Fibroblast of gingiva (primary cell): Measurements from ENCODE around the gene RIPOR3.
"Not testable (repeated sequence)": the region's sequence is repeated elsewhere in the genome, so short reads cannot be mapped to it uniquely, and the experiment has no call there.

Experiments
- DNase-seq: peaks from one replicate; pipeline ENCODE4 v3.0.0-alpha.2; 2011; ENCODE audit warnings: low read depth

The RIPOR3 gene

DNA sequence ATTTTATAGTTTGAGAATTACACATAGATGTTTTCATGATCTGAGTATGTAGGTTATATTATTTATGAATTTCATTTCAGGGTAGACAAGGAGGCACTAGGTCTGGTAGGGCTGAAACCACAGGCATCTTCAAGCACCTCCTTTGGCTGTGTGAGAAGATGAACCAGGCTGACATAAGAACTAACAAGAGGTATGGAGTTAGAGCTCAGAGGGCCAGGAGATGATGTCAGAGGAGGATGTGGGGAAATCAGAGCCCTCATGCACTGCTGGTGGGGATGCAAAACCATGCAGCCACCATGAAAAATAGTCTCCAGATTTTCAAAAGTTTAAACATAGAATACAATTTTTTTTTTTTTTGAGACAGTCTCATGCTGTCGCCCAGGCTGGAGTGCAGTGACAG, 13.6 kb upstream of the RIPOR3 start:
- peak; percentile 39 for DNase-seq

DNA sequence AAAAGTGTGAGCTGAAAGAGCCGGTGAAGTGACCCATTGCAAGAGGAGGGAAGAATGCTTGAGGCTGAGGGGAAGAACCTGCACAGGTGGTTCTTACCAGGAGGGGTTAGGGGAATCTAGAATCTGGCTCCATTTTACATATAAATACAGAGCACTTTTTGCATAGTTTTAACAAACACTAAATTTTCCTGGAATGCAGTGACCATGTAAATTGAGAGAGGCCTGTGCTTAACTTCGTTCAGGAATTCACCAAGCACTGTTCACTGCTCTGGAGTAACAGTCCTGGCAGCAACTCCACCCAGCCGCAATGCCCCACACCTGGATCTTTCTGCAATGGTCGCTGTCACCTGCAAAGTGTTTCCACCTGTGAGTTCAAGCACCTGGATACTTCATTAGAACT, 13.2 kb upstream of the RIPOR3 start:
- DNase-seq, result no peak

DNA sequence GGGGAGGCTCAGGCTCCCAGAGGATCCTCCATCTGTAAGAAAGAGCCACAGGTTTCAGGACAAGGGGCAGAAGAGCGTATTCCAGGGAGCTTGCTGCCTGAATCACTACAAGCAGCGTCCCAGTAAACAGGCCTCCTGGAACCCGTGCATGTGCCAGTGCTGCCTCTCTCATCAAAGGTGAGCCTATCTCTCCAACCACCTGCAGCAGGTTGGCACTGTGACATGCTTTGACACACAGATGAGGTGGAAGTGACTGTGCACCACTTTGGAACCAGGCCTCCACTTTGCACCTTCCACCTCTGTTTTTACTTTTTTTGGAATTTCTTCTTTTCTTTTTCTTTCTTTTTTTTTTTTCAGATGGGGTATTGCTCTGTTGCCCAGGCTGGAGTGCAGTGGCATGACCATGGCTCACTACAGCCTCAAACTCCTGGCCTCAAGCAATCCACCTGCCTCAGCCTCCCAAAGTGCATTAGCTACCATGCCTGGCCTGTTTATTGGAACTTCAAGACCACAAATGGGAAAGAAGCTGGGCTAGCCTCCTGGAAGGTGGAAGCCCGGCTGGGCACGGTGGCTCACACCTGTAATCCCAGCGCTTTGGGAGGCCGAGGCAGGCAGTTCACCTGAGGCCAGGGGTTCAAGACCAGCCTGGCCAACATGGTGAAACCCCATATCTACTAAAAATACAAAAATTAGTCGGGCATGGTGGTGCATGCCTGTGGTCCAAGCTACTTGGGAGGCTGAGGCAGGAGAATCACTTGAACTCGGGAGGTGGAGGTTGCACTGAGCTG, 12.5 kb upstream of the RIPOR3 start:
- DNase-seq, result not testable (repeated sequence)

DNA sequence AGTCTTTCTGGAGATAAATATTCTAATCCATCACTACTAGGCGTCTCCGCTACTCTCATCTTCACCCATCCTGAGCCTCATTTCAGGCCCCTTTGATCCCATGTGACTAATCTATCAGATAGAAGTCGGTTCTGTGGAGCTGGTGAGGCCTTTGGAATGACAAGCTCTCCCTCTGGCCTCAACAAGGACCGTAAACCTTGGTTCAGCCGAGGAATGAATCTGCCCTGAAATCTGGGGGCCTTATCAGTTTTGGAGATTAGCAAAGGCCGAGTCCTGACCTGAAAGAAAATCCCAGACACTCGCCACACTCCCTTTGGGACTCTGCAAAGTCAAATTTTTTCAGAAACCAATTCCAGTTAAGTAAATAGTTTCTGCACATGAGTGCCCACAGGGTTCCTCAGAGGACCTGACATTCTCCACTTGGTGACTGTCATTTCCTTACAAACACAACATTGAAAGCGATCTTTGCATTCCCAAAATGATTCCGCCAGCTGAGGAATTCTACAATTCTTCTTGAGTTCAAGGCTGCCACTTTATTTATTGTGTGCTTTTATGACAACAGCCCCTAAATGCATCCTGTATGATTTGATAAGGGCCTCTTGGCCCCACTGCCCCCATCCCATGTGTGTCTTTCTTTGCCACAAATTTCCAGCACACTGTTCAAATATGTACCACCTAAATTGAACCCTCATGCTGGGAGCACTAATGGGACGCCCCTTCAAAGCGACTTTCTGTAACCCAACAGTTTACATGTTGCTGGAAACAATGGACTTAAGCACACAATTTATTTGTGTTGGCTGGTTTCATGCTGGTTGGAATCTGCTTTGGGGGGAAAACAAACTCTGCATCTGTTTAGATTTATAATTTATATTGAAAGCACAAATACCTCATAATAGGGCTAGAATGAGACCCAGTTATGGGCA, 10.0 kb upstream of the RIPOR3 start:
- peak; percentile 72 for DNase-seq

DNA sequence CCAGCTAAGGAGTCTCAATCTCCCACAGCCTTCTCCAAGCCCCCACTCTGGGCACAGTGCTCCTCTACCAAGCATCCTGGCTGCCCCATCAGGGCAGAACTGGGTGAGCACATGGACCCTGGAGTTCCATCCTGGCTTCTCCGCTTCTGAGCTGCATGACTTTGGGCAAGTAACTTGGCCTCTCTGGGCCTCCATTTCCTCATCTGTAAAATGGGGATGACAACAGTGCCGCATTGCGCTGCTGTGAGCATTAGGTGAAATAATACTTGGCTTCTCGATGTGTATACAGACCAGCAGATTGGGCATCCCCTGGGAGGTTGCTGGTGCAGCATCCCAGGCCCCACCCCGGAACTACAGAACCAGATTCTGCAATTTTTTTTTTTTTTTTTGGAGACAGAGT, 8.3 kb upstream of the RIPOR3 start:
- DNase-seq, result no peak

DNA sequence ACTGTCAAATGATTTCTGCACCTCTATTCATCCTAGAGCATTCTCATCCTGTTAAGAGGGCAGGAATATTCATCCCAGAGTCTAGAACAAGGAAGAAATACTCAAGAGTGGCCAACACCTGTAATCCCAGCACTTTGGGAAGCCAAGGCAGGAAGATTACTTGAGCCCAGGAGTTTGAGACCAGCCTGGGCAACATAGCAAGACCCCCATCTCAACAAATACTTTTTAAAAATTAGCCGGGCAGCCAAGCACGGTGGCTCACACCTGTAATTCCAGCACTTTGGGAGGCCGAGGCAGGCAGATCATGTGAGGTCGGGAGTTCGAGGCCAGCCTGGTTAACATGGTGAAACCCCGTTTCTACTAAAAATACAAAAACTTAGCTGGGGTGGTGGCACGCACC, 6.9 kb upstream of the RIPOR3 start:
- DNase-seq, result not testable (repeated sequence)

DNA sequence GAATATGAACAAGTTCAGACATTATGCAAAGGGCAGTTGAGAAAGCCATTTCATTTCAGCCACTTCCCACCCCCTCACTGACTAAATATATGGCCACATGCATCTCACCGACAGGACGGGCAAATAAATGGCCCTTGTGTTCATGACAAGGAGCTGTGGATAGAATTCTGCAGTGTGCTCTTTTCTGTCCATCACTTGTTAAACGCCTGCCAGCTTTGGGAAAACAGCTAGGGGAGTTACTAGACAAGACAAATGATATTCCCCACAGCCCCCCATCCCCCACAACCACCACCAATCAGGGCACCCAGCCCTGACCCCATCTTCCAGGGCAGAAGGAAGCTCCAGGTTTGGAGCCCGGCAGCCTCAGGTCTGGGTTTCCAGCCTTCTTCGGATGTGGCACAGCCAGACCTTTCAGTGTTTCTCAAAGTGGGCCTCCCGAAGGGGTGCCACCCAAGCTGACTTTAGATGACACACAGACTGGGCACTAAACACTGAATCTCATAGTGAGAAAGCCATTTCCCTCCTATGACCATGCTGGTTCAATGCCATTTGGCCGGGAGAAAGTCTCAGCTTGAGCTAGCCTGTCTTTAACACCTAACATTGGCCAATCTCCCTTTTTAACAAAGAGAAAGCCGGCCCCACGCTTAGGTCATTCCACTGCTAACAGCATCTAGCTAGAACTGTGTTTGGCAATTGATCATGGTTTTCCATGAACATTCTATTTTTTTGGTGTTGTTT, 4.0 kb upstream of the RIPOR3 start:
- peak; percentile 56 for DNase-seq

DNA sequence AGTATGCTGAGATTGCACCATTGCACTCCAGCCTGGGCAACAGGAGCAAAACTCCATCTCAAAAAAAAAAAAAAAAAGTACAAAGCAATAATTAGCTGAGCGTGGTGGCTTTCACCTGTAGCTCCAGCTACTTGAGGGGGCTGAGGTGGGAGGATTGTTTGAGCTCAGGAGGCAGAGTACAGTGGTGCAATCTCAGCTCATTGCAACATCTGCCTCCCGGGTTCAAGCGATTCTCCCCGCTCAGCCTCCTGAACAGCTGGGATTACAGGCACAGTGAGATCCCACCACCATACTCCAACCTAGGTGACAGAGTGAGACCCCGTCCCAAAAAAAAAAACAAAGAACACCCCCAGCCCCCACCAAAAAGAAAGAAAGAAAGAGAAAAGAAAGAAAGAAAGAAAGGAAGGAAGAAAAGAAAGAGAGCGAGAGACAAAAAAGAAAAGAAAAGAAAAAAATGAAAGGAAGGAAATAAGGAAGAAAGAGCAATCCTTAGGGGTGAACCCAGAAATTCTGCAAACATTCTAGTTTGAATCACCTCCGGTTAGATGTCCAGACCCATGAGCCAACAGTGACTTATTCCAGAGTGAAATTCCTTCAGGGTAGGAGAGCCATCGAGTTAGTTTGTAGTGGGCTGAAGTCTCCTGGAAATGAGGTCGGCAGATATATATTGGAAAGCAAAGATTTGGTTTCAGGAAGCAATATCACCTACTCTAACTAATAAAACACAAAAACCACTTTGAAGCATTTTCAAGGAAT, 3.2 kb upstream of the RIPOR3 start:
- DNase-seq, result no peak

DNA sequence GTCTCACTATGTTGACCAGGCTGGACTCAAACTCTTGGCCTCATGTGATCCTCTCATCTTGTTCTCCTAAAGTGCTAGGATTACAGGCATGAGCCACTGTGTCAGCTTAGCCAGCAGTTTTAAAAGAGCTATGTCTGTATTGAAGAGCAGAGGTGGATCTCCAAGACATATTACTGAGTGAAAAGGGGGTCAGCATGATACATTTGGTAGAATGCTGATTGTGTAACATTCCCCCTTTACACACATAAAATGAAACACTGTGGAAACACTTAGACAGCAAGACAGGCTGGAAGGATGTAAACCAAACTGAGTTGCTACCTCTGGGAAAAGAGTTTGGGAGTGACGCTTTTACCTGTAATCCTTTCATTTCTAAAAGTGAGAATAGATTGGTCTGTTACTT, 1.7 kb upstream of the RIPOR3 start:
- DNase-seq, result peak; percentile 59

DNA sequence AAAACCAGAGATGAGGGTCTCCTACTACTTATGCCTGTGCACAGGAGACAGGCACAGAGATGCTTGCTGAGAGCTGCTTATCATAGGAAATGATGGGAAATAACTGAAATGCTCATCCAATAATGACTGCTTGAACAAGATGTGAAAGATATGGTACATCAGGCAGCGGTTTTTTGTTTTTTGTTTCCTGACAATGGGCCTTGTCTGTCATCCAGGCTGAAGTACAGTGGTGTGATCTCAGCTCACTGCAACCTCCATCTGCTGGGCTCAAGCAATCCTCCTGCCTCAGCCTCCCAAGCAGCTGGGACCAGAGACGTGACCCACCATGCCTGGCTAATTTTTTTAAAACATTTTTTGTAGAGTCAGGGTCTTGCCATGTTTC, 1.2 kb upstream of the RIPOR3 start:
- DNase-seq, result no peak

DNA sequence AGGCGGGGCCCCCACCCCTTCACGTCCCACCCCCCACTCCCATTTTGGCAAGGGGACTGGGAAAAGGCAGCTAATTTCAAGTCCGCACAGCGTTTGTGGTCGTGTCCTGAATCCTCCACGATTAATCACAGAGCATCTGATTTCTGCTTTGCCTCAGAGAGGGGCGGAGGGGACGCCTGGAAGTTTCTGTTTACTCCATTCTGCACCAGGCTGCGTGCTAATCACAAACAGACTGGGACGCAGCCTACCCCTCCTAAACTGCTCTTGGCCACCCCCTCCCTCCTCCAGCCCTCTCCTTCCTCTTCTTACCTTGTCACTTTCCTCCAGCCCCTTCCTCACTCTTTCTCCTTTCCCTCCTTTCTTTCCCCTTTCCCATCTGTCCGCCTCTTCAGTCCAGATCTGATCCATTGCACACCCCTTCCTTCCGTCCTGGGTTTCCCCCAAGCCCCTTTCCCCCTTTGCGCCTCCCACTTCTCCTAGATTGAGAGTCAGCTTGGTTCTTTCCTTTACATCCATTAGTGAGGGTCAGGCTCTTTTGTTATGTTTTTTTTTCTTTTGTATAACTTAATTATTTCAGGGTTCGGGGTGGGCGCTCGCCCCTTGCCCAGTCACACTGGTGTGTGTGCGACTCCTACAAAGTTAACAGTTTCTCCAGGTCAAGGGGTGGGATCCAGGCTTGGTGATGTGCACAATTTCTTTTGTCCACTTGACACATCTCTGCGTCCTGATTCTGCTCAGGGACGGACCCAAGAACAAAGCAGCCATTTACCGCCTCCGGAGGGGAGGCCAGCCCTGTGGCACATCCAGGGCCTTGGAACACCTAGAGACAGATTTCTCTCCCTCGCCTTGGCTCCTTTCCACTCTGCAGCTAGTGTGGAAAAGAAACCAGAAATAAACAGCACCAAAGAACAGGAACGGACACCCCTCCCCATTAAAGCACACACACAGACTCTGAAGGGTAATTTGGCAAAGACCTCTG, 520 bp upstream of the RIPOR3 start:
- DNase-seq, result peak; percentile 90

DNA sequence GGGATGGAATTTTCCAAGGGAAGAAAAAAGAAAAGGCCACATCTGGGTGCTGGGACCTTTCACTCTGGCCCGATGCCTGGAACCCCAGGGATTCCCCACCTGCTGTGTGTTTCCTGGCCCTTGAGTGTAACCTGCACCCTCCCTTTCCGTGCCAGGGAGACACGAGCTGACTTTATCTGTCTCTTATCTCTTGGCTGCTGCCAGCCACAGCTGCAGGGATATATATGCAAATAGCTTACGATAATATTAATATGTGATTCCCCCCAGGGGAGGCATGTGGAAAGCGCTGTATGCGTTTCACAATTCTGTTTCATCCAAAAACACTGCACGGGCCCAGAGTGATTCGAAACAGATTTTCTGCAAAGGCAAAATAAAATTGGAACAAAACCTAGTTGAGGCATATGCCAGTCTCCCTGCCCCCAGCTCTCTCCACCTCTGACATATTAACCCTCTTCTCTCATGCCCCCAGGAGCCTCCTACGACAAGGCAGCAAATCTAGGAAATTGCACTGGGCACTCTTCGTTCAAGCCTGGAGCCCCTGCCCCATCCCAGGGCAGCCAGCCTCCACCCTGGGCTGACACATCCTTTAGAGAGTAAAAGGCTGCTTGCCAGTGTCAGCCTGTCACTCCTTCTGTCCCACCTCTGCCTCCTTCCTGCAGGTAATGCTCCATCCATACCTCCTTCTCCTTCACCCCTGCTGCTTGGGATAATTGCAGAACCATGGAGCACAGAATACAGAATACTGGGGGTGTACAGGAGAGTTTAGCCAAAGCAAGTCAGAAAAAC, 1.3 kb downstream of the RIPOR3 start:
- DNase-seq, result peak; percentile 88

DNA sequence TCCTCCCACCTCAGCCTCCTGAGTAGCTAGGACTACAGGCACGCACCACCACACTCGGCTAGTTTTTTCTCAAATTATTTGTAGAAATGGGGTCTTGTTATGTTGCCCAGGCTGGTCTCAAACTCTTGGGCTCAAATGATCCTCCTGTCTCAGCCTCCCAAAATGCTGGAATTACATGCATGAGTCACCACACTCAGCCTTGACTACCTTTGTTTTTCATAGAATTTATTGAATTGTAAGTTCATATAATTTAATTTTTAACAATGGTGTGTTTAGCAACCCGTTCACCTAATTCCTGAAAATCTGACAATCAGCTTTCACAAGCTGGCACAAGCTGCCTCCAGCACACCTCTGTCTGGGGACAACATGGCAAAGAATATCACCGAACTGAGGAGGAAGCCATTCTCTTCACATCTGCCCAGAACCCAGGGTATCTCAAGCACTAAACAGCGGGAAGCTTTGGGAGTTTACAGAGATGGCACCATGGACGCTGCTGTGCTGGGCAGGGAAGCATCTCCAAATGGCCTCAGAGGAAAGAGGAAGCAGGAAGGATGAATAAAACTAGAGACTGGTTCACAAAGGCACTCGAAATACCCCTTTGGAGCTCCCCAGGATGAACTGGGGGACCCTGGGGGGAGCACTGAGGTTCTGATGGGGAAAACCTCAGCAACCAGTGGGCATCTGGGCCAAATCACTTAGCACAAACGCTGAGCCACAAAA, 2.9 kb downstream of the RIPOR3 start:
- no peak for DNase-seq

DNA sequence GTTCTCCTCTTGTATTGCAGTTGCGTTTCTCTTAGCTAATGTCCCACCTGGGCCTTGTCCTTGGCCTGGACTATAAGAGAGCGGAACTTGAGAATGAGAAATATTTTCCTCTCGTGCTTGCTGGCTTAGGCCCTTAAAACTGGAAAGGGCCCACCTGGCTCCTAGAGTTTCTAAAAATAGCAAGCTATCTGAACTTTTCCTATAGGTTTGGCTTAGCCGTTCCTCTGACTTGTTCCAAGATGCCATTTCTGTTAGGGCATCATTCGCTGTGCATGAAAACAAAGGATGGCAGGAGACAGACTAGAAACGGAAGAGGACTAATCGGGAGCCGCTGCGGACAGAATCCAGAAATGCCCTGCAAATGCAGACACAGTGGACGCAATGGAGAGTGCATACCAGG, 4.5 kb downstream of the RIPOR3 start:
- DNase-seq, result no peak

DNA sequence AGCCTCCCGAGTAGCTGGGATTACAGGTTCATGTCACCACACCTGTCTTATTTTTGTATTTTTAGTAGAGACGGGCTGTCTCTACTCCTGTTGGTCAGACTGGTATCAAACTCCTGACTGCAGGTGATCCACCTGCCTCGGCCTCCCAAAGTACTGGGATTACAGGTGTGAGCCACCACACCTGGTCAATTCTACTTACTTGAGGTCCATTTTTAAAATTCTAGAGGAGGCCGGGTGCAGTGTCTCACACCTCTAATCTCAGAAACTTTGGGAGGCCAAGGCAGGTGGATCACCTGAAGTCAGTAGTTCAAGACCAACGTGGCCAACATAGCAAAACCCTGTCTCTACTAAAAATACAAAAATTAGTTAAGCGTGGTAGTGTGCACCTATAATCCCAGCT, 7.8 kb downstream of the RIPOR3 start:
- DNase-seq, result no peak

DNA sequence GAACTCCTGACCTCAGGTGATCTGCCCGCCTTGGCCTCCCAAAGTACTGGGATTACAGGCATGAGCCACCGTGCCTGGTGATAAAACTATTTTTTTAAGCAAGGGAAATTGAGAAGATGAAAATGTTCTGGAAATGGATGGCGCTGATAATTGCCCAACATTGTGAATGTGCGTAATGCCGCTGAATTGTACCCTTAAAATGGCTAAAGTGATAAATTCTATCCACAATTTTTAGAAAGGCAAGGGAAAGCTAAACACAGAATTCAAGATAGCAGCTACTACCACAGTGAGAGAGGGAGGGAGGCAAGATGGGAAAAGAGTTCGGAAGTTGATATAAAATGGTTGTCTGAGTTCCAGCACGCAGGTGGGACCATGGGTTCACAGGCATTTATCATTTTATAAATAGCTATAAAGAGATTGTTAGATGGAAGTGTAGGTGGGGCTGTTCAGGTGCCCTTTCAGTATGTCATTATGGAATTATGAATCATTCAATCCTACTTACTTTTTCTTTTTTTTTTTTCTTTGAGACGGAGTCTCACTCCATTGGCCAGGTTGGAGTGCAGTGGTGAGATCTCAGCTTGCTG, 8.3 kb downstream of the RIPOR3 start:
- DNase-seq, result no peak

DNA sequence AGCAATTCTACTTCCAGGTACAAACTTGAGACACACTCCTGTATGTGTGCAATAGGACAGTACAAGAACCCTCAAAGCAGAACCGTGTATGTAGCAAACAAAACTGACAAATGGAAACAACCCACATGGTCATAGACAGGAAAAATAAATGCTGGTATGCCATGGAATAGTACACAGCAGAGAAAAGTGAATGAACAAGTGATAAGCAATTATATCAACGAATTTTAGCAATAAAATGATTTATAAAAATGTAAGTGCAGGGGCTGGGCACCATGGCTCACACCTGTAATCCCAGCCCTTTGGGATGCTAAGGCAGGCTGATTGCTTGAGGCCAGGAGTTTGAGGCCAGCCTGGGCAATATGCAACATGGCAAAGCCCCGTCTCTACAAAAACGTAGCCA, 9.3 kb downstream of the RIPOR3 start:
- no peak for DNase-seq

DNA sequence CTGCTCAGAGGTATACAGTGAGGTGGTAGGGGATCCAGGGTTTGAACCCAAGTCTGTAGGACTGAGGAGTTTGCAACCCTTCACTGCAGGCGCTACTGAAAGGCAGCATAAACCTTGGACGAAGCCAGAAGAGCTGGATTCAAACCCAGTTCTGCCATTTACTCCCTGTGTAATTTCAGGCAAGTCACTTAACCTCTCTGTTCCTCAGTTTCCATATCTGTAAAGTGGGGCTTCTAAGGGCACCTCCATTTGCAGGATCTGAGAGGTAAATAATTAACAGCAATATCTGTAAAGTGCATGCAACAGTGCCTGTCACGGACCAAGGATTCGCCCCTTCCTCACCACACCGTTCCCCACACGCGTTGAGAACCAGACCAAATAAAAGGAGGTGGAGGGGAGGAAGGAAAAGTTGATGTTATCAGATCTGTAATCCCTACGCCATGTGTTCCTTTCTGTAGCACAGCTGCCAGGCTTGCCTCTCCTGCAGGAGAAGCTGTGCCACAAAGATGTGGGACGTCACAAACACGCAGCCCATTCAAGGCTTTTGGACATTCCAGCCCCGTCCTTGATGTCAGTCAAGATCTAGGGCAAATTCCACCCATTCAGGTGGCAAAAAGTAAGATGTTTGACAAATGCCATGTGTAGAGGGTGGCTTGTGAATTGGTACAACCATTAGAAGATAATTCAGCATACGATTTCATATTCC, 9.8 kb downstream of the RIPOR3 start:
- no peak for DNase-seq
